Fibroblast of lung (primary cell): ENCODE data around the gene MBD5.

ENCODE experiments used
- CTCF ChIP-seq, 2 donors: IDR thresholded peaks in 1 of 2; conservative IDR thresholded peaks in 1 of 2; 1 replicate in 1 of 2; 2 replicates in 1 of 2; pipeline ENCODE4 v1.5.1; 2011 to 2012; ENCODE audit warnings: low read length in 2 of 2, control low read depth in 1 of 2, inconsistent platforms in 1 of 2, low read depth in 1 of 2, mild to moderate bottlenecking in 1 of 2
- EZH2 ChIP-seq: IDR thresholded peaks from 2 replicates; pipeline ENCODE4 v1.5.1; 2012; ENCODE audit warnings: low read length, control low read depth, mild to moderate bottlenecking; ENCODE audit errors: missing control alignments

GRCh38 chr2:148006249-148007007, 14.5 kb upstream of the MBD5 start:
- TF ChIP-seq EZH2 (no peak), CTCF (conservative IDR thresholded peaks at IDR 0.05 in 1 of 2, IDR thresholded peaks at IDR 0.05 in 1 of 2; ENCODE audit: low read depth in 1 of 2, low read length in 2 of 2) (no peak)
